Activated naive CD4-positive, alpha-beta T cell treated with anti-CD3 and anti-CD28 coated beads, Interleukin-2, amount 50 U/mL, for 24 hours (primary cell): ENCODE measurements around the gene PELO.
"Not testable (repeated sequence)": the region's sequence is repeated elsewhere in the genome, so short reads cannot be mapped to it uniquely, and the experiment has no call there.

Source experiments
- H3K27ac Mint-ChIP-seq: one replicate; pipeline ENCODE4 v1.8.0; 2021; ENCODE audit warnings: mild to moderate bottlenecking, mixed read lengths
- H3K27me3 Mint-ChIP-seq: one replicate; pipeline ENCODE4 v1.8.0; 2021; ENCODE audit warnings: mixed read lengths
- H3K36me3 Mint-ChIP-seq: one replicate; pipeline ENCODE4 v1.8.0; 2021; ENCODE audit warnings: mixed read lengths
- H3K4me1 Mint-ChIP-seq: one replicate; pipeline ENCODE4 v1.8.0; 2021; ENCODE audit warnings: mixed read lengths
- H3K4me3 Mint-ChIP-seq: one replicate; pipeline ENCODE4 v1.8.0; 2021; ENCODE audit warnings: mild to moderate bottlenecking, mixed read lengths
- H3K9me3 Mint-ChIP-seq: one replicate; pipeline ENCODE4 v1.8.0; 2021; ENCODE audit warnings: mixed read lengths

PELO gene

DNA sequence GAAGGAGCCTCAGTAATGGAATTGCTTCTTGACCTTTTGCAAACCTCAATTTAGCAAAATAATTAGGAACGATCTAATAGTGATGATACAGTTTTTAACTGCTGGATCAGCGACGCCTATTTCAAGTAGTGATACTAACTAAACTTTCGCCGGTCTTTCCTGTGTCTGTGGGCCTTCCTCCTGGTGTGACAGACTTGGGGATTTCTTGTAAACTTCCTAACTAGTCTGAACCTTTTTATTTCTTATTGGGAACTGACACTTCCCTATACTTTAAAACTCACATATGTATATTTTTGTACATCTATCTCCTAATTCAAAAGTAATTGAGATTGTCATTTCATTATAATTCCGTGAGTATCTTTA lies 15.2 kb downstream of the PELO start:
- Mint-ChIP-seq H3K9me3 (no peaks in the 10 kb centered on the region), H3K27ac (no peak overlapping the region), H3K4me1 (peaks cover 69% of the 10 kb centered on the region), H3K27me3 (no peaks in the 10 kb centered on the region), H3K36me3 (peaks cover 26% of the 10 kb centered on the region), H3K4me3 (peak overlapping the region; percentile 78)

DNA sequence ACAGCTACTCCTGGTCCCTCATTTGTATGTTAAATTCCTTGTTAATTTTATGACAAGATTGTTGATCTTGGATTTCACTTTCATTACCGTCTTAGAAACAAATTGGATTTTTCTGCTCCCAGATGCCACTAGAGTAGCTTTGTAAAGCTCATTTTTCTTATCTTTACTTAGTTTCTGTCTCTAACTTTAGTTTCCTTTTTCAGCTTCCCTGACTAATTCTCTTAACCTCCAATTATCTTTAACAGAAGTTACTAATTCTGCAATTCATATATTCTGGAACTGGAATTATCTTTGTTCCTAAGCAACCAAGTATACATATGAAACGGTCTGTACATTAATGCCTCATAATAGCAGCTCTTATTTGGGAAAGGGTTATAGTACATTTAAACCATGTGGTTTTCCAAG lies 16.7 kb downstream of the PELO start:
- H3K27ac Mint-ChIP-seq = peak overlapping the region; percentile 13
- peak overlapping the region; percentile 67 for H3K4me3 Mint-ChIP-seq
- peaks cover 56% of the 10 kb centered on the region for H3K4me1 Mint-ChIP-seq
- H3K36me3 Mint-ChIP-seq = peaks cover 26% of the 10 kb centered on the region
- H3K27me3 Mint-ChIP-seq = no peaks in the 10 kb centered on the region
- no peaks in the 10 kb centered on the region for H3K9me3 Mint-ChIP-seq

DNA sequence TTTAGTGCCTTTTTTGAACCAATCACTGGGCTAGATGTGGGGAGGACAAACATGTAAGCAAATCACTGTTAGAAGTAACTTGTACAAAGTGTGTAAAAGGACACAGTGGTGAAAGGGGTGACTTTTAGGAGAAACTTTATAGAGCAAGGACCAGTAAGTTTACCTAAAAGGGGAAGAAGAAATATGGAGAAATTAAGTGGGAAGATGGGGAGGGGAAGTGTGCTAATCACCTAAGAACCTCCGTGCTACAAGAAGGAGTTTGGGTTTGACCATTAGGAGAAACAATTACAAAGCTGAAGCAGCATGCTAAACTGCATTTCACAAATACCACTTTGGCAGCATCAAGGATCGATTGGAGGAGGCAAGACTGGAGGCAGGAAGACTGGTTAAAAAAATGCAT lies 17.3 kb downstream of the PELO start:
- Mint-ChIP-seq H3K9me3 (no peaks in the 10 kb centered on the region), H3K36me3 (peaks cover 24% of the 10 kb centered on the region), H3K27me3 (no peaks in the 10 kb centered on the region), H3K4me3 (no peak overlapping the region), H3K27ac (no peak overlapping the region), H3K4me1 (peaks cover 55% of the 10 kb centered on the region)

DNA sequence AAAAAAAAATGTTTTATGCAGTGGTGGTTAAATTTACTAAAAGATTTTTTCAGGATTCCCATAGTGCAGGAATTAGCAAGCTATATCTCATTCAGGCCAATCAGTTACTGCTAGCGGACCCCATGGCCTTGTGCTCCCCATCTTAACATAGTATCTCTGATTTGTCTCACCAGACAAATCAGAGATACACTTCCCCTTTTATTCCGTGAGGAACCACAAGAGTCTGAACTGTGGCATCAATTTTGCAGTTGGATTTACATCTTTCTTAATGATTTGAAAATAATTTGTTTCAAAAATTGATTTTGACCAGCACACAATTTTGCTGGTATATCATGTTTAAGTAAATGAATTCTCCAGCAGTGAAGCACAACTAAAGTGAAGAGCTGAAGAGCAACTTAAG lies 17.9 kb downstream of the PELO start:
- H3K27me3 Mint-ChIP-seq = no peaks in the 10 kb centered on the region
- H3K36me3 Mint-ChIP-seq = peaks cover 22% of the 10 kb centered on the region
- peaks cover 52% of the 10 kb centered on the region for H3K4me1 Mint-ChIP-seq

DNA sequence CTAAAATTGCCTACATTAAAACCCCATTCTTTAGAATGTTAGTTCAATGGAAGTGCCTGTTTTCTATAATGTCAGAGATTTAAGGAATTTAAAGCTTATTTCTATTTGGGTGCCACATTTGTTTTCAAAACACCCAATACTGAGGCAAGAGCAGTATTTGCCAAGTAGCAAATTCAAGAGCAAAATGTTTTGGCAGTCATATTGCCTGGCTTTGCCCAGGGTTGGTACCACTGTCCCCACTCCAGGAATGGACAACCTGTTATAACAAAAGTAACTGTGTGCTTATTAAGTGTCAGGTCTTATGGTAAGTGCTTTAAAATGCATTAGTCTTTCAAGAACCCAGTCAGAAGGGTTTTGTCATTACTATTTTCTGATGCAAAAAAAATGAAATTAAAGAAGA lies 19.3 kb downstream of the PELO start:
- no peak overlapping the region for H3K4me3 Mint-ChIP-seq
- H3K27me3 Mint-ChIP-seq = no peaks in the 10 kb centered on the region
- H3K36me3 Mint-ChIP-seq = peaks cover 12% of the 10 kb centered on the region
- no peak overlapping the region for H3K27ac Mint-ChIP-seq
- H3K9me3 Mint-ChIP-seq = no peaks in the 10 kb centered on the region
- peaks cover 41% of the 10 kb centered on the region for H3K4me1 Mint-ChIP-seq

More for the DNA sequence above, 17.9 kb downstream of the PELO start:
- Mint-ChIP-seq H3K27ac (peak overlapping the region; percentile 17), H3K9me3 (no peaks in the 10 kb centered on the region), H3K4me3 (no peak overlapping the region)

DNA sequence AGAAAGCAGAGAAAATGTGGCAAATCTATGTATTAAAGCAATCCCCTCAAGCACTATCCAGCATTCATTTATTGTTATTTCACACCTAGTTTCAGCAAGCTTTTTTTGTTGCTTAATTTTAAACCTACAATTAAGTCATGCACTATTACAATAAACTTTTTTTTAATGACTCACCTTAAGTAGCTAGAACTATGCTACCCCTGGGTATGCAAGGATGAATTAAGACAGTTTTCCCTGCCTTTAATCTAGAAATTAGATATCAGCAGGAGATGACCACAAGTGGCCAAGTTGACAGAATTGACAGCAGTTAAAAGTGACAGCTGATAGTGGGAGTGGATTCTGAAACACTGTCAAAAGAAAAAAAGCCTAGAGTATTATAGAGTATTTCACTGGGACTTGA lies 20.0 kb downstream of the PELO start:
- H3K4me3 Mint-ChIP-seq = no peak overlapping the region
- no peaks in the 10 kb centered on the region for H3K9me3 Mint-ChIP-seq
- no peak overlapping the region for H3K27ac Mint-ChIP-seq
- H3K4me1 Mint-ChIP-seq = peaks cover 35% of the 10 kb centered on the region
- peaks cover 12% of the 10 kb centered on the region for H3K36me3 Mint-ChIP-seq
- H3K27me3 Mint-ChIP-seq = no peaks in the 10 kb centered on the region

DNA sequence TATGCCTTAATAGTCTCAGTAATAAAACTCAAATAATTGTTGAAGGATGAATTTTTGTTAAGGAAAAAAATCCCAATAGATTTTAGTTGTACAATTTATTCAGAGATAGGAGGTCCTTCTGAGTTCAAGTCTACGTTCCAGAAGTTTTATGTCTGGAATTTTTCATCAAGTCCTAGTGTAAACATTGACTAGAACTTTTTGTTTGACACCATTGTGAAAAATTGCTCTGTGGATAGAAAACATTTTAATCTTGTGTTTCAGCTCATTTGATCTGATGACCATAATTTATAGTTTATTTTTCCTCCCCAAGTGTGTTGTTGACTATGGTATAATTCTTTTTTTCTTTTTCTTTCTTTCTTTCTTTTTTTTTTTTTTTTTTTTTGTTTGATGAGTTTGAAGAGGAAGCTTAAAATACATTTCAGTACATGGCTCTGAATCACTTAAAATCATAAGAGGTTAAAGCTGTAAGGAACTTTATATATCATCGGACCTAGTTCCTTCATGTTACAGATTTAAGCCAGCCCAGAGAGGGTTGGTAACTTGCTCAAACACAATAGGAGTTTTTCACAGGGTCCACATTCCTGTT lies 20.7 kb downstream of the PELO start:
- H3K9me3 Mint-ChIP-seq = no peaks in the 10 kb centered on the region
- H3K4me1 Mint-ChIP-seq = peaks cover 29% of the 10 kb centered on the region
- no peaks in the 10 kb centered on the region for H3K27me3 Mint-ChIP-seq
- H3K4me3 Mint-ChIP-seq = no peak overlapping the region
- no peak overlapping the region for H3K27ac Mint-ChIP-seq
- peaks cover 12% of the 10 kb centered on the region for H3K36me3 Mint-ChIP-seq

DNA sequence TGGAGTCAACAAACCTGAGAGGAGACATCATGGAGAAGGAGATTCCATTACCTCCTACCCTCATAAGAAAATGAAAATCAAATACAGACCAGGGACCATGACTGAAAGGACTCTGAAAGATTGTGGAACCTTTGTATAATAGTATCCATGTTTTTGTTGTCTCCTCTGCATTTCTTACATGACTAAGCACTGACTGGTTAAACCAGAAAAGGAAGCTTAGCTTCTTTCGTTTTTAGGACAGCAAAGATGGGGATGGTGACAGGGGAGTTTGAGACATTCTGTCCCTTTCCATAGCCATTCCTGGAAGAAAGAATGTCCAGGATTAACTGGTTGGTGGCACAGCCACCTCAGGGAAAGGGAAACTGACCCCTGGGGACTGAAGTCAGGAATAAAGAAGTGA lies 22.2 kb downstream of the PELO start:
- H3K27me3 Mint-ChIP-seq = no peaks in the 10 kb centered on the region
- peaks cover 17% of the 10 kb centered on the region for H3K4me1 Mint-ChIP-seq
- H3K4me3 Mint-ChIP-seq = no peak overlapping the region
- H3K36me3 Mint-ChIP-seq = peaks cover 5% of the 10 kb centered on the region
- H3K27ac Mint-ChIP-seq = no peak overlapping the region
- no peaks in the 10 kb centered on the region for H3K9me3 Mint-ChIP-seq

DNA sequence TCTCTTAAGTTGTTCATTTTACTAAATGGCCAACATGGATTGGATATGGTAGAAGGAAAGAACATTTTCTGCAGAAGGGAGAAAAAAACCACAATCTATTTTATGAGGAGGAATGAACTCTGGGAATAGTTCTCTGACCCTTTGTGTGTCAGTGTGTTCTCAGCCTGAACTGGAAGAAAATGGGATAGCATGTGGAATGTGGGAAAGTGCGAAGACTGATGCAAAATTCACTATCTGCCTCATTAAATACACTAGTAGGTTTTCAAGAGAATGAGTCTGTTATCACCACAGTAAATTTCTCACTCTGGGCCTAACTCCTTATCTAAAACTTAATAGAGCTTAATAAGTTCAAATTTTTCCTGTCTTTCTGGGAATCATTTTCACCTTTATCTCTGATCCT lies 22.7 kb downstream of the PELO start:
- H3K27ac Mint-ChIP-seq = no peak overlapping the region
- no peaks in the 10 kb centered on the region for H3K9me3 Mint-ChIP-seq
- H3K36me3 Mint-ChIP-seq = no peaks in the 10 kb centered on the region

DNA sequence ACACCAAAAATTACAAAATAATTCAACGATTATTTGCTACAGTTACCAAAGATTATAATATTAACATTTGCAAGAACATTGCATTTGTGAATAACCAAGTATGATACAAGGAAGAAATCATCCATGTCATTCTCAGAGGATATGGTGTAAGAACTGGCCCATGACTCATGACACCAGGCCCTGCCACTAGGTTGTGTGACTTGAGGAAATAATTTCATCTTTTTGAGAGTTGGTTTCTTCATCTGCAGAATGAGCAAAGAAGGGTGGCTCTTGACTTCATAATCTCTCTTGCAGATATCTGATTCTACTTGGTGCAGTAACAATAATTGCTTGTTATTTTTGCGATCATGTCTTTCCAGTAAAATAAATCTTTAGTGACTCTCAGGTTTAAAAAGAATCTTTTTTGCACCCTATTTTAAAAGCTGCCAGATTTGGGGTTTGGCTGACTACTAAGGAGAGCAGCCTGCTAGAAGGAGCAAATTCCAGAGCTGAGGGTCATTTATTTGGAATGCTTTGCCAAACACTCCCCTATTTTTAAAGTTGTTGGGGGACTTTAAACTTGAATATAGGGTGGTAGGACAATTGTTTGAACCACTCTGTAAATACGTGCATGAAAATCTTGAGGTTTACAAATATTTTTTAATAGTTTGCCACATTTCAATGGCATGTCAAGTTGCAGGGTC lies 23.5 kb downstream of the PELO start:
- Mint-ChIP-seq H3K27me3 (no peaks in the 10 kb centered on the region), H3K27ac (no peak overlapping the region), H3K9me3 (no peaks in the 10 kb centered on the region), H3K4me1 (peaks cover 8% of the 10 kb centered on the region), H3K4me3 (no peak overlapping the region), H3K36me3 (no peaks in the 10 kb centered on the region)

More for the DNA sequence above, 22.7 kb downstream of the PELO start:
- H3K4me3 Mint-ChIP-seq = no peak overlapping the region
- H3K4me1 Mint-ChIP-seq = peaks cover 12% of the 10 kb centered on the region
- H3K27me3 Mint-ChIP-seq = no peaks in the 10 kb centered on the region

DNA sequence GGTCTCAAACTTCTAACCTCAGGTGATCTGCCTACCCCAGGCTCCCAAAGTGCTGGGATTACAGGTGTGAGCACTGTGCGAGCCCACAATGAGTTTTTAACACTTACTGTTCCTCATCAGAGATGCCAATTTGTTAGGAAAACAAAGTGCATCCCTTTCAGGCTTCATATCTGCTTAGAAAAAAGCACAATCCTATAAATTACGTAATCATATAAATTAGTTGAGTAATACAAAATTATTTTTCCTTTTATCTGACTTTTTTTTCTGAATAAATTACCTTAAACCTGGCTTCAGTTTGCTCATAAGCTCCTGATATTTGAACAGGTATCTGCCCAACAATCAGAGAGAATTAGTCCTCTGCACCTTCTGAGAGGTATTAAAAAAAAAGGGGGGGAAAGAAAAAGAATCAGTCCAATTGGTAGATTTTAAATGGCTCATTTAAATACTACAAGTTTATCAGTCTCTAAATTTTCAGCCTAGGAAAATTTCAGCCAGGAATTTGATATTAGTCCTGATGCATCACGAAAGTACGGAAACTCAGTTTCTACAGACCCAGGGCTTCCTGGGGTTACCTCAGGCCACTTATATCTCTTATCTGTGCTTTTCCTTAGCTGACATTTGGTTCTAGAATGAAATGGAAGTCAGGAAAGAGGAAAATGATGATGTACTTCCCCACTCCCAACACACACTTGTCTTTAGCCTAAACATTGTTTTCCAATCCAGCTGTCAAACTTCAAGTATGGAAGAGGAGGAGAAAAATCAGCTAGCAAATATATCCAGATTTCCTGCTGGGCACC lies 26.8 kb downstream of the PELO start:
- H3K36me3 Mint-ChIP-seq = no peaks in the 10 kb centered on the region
- no peak overlapping the region for H3K4me3 Mint-ChIP-seq
- no peaks in the 10 kb centered on the region for H3K9me3 Mint-ChIP-seq
- H3K27me3 Mint-ChIP-seq = no peaks in the 10 kb centered on the region
- no peaks in the 10 kb centered on the region for H3K4me1 Mint-ChIP-seq
- no peak overlapping the region for H3K27ac Mint-ChIP-seq

DNA sequence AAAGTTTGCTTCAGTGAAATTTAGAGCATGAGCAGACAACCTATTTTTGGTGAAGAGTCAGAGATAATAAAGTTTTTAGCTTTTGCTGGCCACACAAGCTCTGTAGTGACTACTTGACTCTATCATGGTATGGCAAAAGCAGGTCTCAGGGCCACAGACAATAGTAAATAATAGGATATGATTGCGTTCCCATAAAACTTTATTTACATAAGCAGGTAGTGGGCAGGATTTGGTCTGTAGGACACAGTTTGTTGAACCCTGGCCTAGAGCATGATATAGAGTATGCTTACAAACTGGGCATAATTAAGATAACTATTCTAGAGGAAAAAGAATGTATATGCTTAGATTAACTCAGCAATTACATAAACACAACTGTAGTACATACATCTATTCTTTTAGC lies 30.1 kb downstream of the PELO start:
- Mint-ChIP-seq H3K4me1 (no peaks in the 10 kb centered on the region), H3K36me3 (no peaks in the 10 kb centered on the region), H3K9me3 (no peaks in the 10 kb centered on the region), H3K4me3 (no peak overlapping the region), H3K27me3 (no peaks in the 10 kb centered on the region), H3K27ac (no peak overlapping the region)

DNA sequence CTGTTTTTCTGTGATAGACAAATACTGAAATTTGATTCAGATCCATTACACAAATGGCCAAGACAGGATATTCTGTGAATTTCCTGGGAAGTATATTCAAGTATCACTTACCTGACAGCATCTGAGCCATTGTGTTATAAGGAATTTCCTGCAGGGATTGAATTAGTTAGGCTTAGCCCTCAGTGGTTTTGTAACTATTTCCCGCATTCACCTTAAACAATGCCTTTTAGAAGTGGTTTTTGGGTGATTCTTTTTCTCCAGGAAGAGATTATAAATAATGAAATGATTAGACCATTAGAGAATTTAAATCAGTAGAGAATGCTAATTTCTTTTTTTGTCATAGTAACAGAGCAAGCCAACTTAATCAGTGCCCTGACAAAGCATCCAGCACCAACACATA lies 30.6 kb downstream of the PELO start:
- no peaks in the 10 kb centered on the region for H3K36me3 Mint-ChIP-seq
- H3K27me3 Mint-ChIP-seq = no peaks in the 10 kb centered on the region
- no peak overlapping the region for H3K27ac Mint-ChIP-seq
- no peak overlapping the region for H3K4me3 Mint-ChIP-seq
- no peaks in the 10 kb centered on the region for H3K4me1 Mint-ChIP-seq
- H3K9me3 Mint-ChIP-seq = no peaks in the 10 kb centered on the region

DNA sequence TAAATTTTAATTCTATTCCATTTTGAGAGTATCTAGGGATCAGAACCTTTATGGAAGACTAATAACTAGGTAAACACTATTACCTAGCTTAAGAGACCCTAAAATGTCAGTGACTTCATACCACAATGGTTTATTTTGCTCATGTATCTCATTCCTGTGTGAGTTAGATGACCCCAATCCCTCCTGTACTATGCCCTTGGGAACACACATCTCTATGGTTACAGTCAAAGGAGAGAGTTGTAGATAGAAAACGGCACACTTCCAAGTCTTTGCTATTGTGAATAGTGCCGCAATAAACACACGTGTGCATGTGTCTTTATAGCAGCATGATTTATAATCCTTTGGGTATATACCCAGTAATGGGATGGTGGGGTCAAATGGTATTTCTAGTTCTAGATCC lies 31.1 kb downstream of the PELO start:
- H3K27ac Mint-ChIP-seq, H3K9me3 Mint-ChIP-seq, H3K4me1 Mint-ChIP-seq, H3K4me3 Mint-ChIP-seq, H3K36me3 Mint-ChIP-seq, H3K27me3 Mint-ChIP-seq: not testable (repeated sequence)

DNA sequence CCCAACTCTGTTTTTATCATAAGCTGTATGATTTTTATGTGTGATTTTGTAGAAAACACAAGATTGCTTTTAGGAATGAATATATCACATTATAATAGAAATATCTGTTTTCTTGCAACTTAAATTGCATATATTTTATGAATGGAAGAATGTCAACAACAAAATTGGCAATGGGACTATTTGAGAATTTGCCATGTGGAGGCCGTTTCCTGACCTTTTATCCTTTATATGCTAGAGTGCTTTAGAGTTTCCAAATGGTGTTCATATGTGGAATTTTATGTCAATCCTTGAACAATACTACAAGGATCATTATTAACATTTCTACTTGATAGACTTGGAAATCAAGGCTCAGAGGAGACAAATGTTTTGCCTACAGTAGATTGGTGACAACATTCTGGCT lies 34.2 kb downstream of the PELO start:
- Mint-ChIP-seq H3K27me3 (no peaks in the 10 kb centered on the region), H3K36me3 (no peaks in the 10 kb centered on the region), H3K4me3 (no peak overlapping the region), H3K27ac (no peak overlapping the region), H3K4me1 (peaks cover 7% of the 10 kb centered on the region), H3K9me3 (no peaks in the 10 kb centered on the region)

DNA sequence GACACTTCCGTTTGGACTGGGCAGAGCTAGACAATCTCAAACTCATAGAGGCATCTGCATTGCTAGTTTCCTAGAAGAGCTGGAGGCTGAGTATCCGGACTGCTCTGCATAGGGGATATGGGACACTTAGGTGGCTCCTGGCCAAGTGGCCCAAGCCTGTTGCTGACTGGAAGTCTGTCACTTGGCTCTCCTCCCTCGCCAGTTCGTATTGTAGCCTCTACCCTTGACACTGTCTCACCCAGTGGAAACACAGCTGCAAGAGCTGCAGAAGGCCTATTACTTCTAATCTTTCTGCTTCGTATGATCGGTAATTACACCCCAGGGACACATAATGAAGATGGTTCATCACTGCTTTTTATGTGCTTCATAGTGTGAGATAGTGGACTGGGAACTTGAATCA lies 34.7 kb downstream of the PELO start:
- H3K4me1 Mint-ChIP-seq = peaks cover 7% of the 10 kb centered on the region
- peaks cover under 1% of the 10 kb centered on the region for H3K36me3 Mint-ChIP-seq
- no peak overlapping the region for H3K27ac Mint-ChIP-seq
- no peaks in the 10 kb centered on the region for H3K27me3 Mint-ChIP-seq
- no peak overlapping the region for H3K4me3 Mint-ChIP-seq
- no peaks in the 10 kb centered on the region for H3K9me3 Mint-ChIP-seq
